ENCODE measurements around the gene FHOD3.

Gene FHOD3

DNA sequence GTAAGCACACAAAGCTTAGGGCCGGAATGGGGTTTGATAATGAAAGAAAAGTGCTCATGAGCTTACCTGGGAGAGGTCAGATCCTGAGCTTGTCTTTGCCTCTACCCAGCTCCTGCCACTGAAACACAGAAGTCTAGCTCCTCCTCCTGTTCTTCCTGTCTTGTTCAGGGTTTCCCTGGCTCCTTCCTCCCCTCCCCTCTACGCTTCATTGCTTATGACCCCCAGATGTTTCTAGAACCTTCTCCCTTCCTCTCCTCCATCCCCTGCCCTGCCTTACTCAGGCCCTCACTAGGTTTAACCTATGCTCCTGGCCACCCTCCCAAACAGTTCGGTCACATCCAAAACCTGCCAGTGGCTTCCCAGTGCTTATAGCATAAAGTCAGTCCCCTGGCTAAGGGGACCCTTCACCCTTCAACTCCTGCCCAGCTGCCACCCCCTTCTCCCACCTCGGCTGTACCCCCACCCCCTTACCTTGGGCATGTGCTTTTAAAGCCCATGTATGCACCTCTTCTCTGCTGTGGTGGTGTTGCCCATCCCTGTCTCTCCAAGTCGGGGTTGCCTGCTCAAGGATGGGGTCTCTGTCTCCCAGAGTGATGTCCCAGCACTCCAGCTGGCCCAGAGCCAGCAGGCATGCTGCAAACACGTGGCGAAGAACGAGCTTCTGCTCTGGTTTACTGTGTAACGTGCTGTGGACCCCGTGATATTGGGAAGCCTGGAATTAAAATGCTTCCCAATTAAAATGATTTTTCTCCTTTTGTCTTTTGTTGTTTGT is 297.7 kb downstream of the FHOD3 start:
- DNase-seq (ENCODE audit: low read depth): no peak

DNA sequence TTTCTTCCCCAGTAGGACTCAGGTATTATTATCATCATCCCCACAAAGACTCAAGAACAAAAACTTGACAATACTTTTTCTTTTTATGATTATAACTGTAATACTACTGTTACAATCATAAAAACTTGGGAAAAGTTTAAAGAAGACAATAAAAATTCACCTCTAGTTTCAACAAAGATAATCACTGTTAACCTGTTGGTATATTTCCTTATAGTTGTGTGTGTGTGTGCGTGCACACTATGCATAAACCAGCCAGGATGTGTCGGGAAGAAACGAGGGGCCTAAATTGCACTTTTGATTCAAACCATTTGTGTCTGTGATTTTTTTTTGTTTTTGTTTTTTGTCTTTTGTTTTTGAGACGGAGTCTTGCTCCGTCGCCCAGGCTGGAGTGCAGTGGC is 298.3 kb downstream of the FHOD3 start:
- no peak for DNase-seq (ENCODE audit: low read depth)

DNA sequence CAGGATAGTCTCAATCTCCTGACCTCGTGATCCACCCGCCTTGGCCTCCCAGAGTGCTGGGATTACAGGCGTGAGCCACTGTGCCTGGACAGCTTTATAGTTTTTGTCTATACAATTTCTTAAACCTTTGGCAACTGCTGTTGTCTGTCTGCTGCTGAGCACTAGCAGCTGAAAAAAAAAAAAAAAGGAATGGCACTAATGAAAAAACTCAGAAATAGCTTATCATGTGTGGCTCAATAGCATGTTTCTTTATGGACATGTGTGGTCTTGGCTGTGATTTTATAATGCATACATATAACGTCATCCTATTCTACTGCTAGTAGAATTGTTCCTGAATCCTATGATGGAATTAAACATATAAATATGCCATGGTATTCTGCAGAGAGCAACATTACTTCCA is 300.1 kb downstream of the FHOD3 start:
- DNase-seq (ENCODE audit: low read depth): no peak

DNA sequence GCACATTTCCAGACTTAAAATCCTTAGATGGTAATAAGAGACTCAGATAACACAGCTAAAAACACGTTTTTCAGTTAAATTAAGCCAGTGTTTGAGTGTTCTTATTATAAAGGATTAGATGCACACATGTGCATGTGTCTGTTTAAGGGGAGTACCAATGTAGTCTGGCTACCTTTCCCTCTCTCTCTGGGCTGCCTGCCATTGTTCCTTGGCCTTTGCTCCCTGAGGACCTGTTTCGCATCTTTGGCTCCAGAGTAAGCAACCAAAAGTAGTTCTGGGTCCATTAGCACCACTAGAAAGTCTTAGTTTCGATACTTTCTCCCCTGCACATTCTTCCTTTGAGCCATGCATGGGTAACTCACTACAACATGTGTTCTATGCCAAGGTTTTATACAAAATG is 303.0 kb downstream of the FHOD3 start:
- no peak for DNase-seq (ENCODE audit: low read depth)

DNA sequence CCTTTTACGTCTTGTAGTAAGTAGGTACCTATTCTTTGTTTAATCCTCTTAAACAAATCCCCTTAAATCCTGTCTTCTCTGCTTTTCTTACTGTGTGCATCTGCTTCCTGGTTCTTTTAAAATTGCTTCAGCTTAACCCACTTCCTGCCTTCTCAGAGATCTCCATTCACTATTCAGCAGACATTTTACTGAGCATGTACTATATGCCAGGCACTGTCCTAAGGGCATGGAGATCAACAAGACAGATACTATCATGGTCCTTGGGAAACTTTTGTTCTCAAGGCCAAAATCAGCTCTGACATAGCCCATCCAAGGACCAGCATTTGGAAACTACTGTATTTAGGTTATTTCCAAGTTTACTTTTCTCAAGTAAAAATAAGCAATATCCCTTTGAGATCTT is 303.8 kb downstream of the FHOD3 start:
- DNase-seq (ENCODE audit: low read depth): no peak

DNA sequence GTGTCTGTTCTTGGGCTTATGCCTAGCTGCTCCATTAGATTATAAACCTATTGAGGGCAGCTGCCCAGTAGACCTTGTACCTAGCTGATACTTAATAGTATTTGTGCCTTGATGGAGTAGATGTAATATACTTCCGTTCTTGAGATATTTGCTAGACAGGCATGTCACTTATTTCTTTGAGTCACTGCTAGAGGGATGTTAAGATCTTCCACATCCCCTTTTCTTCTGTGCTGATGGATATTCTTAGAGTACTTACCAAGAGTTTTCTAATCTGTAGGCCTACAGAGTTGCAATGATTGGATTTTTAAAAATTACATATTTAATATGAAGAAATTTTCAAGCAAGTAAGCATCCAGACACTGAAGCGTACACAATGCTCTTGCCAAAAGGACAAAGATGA is 304.6 kb downstream of the FHOD3 start:
- DNase-seq (ENCODE audit: low read depth): no peak

DNA sequence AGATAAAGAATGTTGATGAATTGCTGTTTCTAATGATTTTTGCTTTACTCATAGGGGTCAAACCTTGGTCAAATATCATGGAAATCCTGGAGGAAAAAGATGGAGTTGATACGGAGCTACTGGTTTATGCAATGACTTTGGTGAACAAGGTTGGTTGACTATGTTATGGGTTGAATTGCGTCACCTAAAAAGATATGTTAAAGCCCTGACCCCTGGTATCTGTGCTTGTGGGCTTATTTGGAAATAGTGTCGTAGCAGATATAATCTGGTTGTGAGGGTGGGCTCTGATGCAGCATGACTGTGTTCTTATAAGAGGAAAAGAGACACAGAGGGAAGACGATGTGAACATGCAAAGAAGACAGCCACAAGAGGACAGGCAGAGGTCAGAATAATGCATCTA is 305.1 kb downstream of the FHOD3 start:
- DNase-seq (ENCODE audit: low read depth): no peak

DNA sequence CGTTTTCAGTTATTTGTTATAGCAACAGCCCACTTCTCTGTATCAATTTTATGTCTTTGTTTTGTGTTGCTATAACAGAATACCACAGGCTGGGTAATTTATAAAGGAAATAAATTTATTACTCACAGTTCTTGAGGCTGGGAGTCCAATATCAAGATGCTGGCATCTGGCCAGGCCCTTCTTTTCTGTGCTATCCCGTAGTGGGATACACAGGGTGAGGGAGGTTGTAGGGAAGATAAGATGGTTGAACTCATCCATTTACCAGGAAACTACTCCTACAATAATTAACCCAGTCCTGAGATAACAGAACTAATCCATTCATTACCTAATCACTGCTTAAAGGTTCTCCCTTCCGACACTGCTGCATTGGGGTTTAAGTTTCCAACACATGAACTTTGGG is 310.6 kb downstream of the FHOD3 start:
- DNase-seq (ENCODE audit: low read depth): no peak

DNA sequence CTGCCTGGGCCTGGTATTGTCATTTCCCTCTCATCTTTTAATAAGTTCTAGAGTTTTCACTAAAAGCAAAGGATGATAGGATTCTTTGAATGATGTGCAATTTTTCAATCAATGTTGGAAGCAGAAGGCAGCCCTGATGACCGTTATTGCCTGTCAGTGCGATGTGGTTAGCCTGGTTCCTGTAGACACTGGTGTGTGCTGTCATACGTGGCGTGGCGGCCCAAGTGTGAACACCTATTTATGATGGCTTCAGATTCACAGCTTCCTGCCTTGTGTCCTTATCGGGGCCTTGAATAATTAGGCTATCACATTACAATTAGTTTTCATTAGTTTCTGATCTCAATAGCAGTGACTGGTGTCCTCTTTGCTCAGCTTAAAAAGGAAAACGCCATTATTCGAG is 312.7 kb downstream of the FHOD3 start:
- no peak for DNase-seq (ENCODE audit: low read depth)

DNA sequence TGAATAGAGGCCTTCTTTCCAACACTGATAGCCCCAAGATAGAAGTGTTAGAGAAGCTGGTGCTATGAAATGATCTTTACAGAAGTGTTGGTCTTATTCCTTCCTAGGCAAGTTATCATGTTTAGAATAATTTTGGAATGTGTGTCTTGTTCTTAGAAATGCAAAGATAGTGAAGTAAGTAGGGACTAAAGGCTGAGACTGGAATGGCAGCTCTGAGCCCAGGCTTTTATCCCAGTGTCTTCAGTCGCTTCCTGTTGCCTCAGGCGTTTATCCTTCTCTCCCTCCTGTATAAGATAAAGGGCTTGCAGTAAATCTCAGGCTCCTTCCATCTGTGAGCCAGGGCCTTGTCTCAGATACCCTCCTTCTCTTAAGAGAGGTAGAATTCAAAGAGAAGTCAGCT is 313.1 kb downstream of the FHOD3 start:
- no peak for DNase-seq (ENCODE audit: low read depth)

DNA sequence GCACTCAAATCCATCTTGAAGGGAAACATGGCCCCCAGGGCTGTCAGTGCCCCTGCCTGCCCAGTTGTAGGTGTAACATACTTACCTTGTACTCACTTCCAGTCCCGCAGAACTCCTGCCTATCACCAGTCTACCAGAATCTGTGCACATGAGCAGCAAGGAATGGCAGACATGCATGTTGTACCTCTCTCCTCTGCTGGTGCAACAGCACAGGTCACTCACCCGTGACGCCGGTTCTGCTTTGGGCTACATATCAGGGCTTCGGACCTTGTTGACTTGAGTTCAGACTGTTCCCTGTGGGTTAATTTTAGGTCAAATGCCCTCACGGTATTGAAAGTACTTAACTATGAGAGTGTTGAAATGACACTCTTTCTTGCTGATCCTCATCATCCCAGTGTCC is 315.6 kb downstream of the FHOD3 start:
- no peak for DNase-seq (ENCODE audit: low read depth)

DNA sequence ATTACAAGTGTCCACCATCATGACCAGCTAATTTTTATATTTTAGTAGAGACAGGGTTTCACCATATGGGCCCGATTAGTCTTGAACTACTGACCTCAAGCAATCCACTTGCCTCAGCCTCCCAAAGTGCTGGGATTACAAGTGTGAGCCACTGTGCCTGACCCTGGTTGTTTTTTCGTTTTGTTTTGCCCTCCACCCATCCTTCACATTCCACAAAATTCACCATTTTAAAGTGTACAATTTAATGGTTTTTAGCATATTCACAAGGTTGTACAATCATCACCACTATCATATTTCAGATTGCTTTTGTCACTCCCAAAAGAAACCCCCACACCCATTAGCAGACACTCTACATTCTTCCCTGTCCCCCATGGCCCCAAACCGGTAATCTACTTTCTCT is 316.3 kb downstream of the FHOD3 start:
- no peak for DNase-seq (ENCODE audit: low read depth)

DNA sequence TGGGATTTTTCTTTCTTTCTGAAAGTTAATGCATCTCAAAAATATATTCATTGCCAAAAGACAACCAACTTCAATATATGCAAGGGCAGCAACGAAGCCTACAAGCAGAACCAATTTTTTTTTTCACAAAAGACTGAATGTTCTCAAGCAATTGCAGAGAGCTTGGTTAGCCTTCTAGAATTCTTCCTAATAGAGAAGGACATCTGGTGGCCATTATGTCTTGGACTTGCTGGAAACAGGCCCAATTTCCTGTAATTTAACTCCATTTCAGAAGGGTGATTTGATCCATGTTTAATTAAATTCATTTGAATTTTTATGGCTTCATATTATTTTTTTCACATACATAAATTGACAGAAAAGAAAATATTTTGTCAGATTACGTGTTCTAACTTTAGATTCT is 323.3 kb downstream of the FHOD3 start:
- no peak for DNase-seq (ENCODE audit: low read depth)

DNA sequence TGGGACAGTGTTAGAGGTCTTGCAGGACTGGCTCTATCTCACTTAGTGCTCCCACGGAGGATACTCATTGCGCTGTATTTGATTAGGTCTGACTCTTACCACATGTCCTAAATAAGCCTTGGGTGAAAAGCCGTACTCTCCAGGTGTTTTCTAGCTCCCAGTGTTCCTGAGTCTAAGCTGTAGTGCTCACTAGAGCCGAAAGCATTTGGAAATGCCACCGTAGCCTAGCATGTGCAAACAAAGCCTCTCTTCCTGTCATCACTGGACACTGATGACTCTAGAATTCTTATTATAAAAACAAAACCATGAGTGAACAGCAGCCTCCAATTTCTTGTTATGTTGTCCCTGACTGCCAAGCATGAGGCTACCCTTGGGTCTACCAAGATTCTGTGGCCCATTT is 325.1 kb downstream of the FHOD3 start:
- no peak for DNase-seq (ENCODE audit: low read depth)

DNA sequence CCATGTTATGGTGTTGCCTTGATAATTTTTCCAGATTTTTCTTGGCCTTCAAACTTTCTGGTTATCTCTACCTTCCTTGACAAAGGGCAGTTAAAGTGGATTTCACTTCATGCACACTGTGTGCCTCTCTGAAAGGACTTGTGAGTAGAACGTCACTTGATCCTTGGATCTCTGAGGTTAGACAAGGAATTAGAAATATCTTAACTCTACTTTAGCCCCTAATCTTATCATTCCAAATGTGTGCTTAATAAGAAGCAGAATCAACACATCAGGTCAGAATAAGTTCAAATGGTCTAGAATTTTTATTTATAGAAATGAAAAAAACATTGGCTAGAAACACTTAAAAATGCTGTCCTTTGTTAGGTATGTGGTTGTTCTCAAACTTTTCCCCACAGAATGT is 325.6 kb downstream of the FHOD3 start:
- DNase-seq (ENCODE audit: low read depth): no peak

DNA sequence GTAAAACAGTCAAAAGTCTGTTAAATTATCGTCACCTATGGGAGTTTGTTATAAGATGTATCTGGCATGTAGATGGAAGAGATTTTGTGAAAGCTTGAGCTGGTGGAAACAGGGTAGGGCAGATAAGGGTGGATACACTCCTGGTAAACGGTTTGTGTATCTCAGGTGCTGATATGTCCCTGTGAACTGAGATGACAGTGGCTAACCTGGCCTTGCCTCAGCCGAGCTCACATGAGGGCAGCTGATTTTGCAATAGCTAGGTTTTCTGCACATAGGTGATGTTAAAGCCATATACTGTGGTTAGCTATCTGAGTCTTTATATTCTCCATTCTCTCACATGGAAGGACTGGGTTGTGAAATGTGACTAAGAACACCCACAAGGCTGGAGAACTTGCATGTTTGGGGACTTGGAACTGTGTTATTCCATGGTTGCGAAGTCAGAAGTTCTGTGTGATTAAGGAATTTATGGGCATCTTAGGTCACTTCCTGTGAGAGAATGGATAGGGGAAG is 326.2 kb downstream of the FHOD3 start:
- DNase-seq (ENCODE audit: low read depth): no peak

DNA sequence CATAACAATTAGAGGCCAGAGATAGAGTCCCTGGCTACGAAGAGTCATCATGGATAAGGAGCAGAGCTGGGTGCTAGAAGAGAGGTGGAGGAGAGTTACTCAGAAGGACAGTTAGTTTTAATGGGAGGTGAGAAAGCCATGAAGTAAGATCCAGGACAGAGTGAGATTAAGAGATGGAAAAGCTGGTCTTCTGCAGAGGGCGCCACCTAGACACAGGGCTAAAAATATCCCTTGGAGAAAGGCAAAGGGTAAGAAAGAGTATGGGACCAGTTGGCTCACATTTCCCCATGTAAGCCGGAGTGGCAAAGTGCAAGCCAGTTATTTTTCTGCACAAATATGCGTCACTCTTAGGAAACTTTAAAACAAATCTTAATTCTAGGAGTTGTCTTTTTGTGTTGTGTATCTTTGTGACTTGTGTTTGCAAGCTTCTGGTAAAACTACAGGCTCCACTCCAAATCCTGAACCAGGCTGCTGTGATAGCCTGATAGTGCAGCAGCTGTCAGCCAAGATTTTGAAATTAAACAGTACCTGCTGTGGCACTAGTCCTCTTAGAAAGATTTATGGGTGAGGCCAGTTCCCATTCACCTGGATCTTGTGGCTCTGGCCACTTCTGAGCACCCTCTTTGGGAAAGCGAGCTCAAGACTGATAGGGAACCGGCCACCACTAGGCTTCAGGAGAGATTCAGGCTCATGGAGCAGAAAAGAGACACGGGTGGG is 327.1 kb downstream of the FHOD3 start:
- DNase-seq (ENCODE audit: low read depth): no peak

DNA sequence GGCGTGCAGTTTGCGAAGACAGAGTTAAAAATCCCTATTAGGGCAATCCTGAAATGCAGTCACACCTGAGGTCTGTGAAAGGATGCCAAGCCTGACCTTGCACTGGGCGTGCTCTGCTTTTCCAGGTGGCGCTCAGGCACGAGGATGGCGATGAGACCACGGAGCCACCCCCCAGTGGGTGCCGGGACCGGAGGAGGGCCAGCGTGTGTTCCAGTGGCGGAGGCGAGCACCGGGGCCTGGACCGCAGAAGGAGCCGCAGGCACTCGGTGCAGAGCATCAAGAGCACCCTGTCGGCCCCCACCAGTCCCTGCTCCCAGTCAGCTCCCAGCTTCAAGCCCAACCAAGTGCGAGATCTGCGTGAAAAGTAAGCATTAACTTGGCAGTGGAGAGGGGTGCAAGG is 327.9 kb downstream of the FHOD3 start:
- no peak for DNase-seq (ENCODE audit: low read depth)

DNA sequence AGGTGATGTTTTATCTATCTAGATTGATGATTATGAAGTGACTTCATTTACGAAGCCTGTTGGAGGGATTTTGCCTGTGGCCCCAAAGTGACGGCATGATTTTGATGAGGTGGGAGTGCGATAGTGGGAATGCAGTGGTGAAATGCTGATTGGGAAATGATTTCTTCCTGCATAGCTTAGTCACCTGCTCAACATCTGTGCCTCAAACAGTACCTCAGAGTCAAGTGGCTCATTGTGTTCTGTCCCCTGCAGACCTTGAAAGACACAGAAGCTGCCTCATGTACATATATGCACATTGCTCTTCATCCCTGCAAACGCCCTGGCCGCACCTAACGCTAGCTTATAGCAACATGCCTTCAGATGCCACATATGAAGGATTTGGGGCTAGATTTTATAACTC is 330.1 kb downstream of the FHOD3 start:
- DNase-seq (ENCODE audit: low read depth): no peak

DNA sequence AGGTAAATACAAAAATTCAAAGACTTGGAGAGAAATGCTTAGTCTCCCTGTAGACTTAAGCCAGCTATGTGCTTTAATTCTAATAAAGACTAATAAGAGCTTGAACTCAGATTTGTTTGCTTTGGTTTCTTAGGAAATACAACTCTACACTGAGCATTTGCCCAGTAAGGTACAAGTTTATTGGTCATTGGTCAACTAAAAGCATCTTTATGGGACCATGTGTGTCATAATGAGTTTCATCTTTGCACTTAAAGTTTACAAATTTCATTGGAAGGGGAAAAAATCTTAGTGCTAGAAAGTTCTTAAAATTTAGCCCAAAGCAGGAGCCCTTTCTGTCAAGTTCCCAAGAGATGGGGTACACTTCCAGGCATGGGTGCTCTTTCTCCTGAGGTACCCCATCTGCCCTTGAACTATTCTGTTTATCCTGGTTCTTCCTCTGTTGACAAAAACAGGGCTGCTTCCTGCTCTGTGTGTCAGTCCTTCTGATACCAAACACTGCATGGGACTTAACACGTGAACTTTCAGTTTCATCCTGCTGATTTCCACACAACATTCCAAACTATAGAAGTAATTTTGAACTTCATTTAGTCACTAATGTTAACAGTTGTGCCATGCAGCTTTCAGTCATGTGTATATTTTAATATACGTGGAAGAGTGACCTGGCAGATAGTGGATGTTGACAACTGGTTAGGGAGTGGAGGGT is 331.1 kb downstream of the FHOD3 start:
- no peak for DNase-seq (ENCODE audit: low read depth)

DNA sequence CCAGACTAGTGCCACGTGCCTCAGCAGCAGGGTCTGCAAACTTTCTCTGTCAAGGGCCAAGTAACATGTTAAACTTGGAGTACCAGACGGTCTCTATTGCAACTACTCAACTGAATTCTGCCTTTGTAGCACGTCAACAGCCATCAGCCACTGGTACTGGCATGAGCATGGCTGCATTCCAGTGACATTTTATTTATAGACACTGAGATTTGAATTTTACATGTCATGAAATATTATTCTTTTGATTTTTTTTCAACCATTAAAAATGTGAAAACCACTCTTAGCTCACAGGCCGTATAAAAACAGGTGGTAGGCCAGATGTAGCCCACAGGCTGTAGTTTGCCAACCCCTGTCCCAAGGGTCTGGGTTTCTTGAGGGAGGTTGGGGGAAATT is 331.6 kb downstream of the FHOD3 start:
- DNase-seq (ENCODE audit: low read depth): no peak

DNA sequence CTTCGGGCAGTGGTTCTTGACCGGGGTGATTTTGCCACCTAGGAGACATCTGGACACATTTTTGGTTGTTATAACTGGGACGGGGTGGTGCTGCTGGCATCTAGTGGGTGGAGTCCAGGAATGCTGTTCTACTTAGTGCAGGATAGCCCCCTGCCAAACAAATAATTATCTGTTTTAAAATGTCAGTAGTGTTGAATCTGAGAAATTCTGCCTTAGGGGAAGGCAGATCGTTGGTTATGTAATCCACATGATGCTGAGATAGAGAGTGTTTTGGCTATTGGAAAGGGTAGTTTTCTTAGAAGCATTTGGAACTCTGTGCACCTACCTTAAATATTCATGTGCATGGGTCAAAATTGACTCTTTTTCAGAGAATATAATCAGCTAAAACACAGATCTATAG is 332.3 kb downstream of the FHOD3 start:
- DNase-seq (ENCODE audit: low read depth): no peak

DNA sequence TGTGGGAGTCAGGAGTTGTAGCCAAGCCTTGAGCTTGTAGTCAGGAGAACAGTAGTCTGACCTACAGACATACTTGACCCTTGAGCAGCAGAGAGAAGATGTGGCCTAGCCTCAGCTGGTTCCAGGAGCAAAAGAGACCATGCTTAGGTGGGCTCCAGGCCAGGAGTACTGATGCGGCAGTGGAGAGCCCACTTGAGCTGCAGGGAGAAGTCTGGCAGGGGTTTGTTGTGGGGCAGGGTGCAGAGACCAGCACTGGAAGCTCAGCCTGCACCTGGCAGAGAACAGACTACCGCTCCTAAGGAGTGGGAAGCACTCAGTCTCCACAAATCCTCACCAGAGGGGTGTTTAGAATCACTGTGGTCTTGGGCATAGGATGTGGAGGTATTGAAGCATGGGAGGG is 333.4 kb downstream of the FHOD3 start:
- DNase-seq (ENCODE audit: low read depth): no peak
